GM23338 (cell line): ENCODE data around the gene RPS29.

Source experiments
- EZH2 ChIP-seq: fragments of 200-600 bp; sonication (generic); IDR thresholded peaks from one replicate; pipeline ENCODE4 v1.8.0; 2017; ENCODE audit warnings: antibody characterized with exemption, mild to moderate bottlenecking, low read depth; ENCODE audit not compliant: unreplicated experiment
- EZH2phosphoT487 ChIP-seq: fragments of 200-600 bp; sonication (generic); IDR thresholded peaks from one replicate; pipeline ENCODE4 v1.8.1; 2018; ENCODE audit warnings: antibody characterized with exemption; ENCODE audit not compliant: unreplicated experiment
- JUNB ChIP-seq: IDR thresholded peaks from one replicate; pipeline ENCODE4 v1.6.1; 2016; ENCODE audit warnings: antibody characterized with exemption; ENCODE audit not compliant: unreplicated experiment
- POLR2AphosphoS5 ChIP-seq: IDR thresholded peaks from 2 replicates; pipeline ENCODE4 v1.6.1; 2016; ENCODE audit warnings: antibody characterized with exemption, low read depth
- REST ChIP-seq: IDR thresholded peaks from one replicate; pipeline ENCODE4 v1.6.1; 2018; ENCODE audit warnings: antibody characterized with exemption; ENCODE audit not compliant: unreplicated experiment
- STAT1 ChIP-seq: IDR thresholded peaks from one replicate; pipeline ENCODE4 v1.6.1; 2016; ENCODE audit warnings: antibody characterized with exemption; ENCODE audit not compliant: unreplicated experiment
- TF ChIP-seq, protein P1 (sequence below), 2 experiments: fragments of 200-600 bp in 1 of 2; sonication (generic) in 1 of 2; conservative IDR thresholded peaks; 2 replicates each; pipeline versions ENCODE4 v1.5.1 to v1.6.1; 2016 to 2017; ENCODE audit warnings: antibody characterized with exemption in 2 of 2, low read depth in 2 of 2, mild to moderate bottlenecking in 2 of 2, moderate library complexity in 1 of 2
- TF ChIP-seq, protein P2 (sequence below): IDR thresholded peaks from 2 replicates; pipeline ENCODE4 v1.6.1; 2016; ENCODE audit warnings: antibody characterized with exemption

DNA sequence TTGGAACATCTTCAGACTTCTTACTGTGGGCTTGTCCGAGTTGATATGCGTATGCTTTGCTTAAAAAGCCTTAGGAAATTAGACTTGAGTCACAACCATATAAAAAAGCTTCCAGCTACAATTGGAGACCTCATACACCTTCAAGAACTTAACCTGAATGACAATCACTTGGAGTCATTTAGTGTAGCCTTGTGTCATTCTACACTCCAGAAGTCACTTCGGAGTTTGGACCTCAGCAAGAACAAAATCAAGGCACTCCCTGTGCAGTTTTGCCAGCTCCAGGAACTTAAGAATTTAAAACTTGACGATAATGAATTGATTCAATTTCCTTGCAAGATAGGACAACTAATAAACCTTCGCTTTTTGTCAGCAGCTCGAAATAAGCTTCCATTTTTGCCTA lies 21.4 kb upstream of the RPS29 start:
- TF ChIP-seq, protein P1, sequence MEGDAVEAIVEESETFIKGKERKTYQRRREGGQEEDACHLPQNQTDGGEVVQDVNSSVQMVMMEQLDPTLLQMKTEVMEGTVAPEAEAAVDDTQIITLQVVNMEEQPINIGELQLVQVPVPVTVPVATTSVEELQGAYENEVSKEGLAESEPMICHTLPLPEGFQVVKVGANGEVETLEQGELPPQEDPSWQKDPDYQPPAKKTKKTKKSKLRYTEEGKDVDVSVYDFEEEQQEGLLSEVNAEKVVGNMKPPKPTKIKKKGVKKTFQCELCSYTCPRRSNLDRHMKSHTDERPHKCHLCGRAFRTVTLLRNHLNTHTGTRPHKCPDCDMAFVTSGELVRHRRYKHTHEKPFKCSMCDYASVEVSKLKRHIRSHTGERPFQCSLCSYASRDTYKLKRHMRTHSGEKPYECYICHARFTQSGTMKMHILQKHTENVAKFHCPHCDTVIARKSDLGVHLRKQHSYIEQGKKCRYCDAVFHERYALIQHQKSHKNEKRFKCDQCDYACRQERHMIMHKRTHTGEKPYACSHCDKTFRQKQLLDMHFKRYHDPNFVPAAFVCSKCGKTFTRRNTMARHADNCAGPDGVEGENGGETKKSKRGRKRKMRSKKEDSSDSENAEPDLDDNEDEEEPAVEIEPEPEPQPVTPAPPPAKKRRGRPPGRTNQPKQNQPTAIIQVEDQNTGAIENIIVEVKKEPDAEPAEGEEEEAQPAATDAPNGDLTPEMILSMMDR (conservative IDR thresholded peaks at IDR 0.05; ENCODE audit: low read depth in 2 of 2): no peak
- TF ChIP-seq, protein P2, sequence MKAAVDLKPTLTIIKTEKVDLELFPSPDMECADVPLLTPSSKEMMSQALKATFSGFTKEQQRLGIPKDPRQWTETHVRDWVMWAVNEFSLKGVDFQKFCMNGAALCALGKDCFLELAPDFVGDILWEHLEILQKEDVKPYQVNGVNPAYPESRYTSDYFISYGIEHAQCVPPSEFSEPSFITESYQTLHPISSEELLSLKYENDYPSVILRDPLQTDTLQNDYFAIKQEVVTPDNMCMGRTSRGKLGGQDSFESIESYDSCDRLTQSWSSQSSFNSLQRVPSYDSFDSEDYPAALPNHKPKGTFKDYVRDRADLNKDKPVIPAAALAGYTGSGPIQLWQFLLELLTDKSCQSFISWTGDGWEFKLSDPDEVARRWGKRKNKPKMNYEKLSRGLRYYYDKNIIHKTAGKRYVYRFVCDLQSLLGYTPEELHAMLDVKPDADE: no peak
- no peak for TF ChIP-seq REST
- TF ChIP-seq EZH2: no peak
- TF ChIP-seq POLR2AphosphoS5: no peak
- TF ChIP-seq EZH2phosphoT487: no peak
- no peak for TF ChIP-seq STAT1
- TF ChIP-seq JUNB: no peak
